Lung (tissue), 12 donors: ENCODE measurements around the gene SLC39A7. TPM values are rescaled to one million over a fixed set of nuclear protein-coding genes. Genes with fewer than 3 reads are reported as not detected.

Source experiments
- ATAC-seq: fragments of 200-7000 bp; cut with Tn5 transposase; one replicate; pipeline ENCODE4 v1.9.1; 2020; ENCODE audit warnings: moderate number of reproducible peaks; ENCODE audit not compliant: insufficient read depth, low FRiP score
- DNase-seq, 3 donors: peaks; one replicate each; pipeline ENCODE4 v3.0.0-alpha.2; 2013 to 2017
- H3K27ac ChIP-seq, 2 donors: one replicate each; pipeline ENCODE4 v1.5.1; 2013; ENCODE audit warnings: mild to moderate bottlenecking in 2 of 2, moderate library complexity in 2 of 2, control low read depth in 1 of 2, inconsistent platforms in 1 of 2, low read depth in 1 of 2, low read length in 1 of 2
- H3K27me3 ChIP-seq, 3 donors: one replicate each; pipeline ENCODE4 v1.5.1; 2013; ENCODE audit warnings: low read length in 2 of 3; ENCODE audit not compliant: control insufficient read depth in 3 of 3, insufficient read depth in 3 of 3
- H3K36me3 ChIP-seq, 4 donors: one replicate each; pipeline ENCODE4 v1.5.1; 2013; ENCODE audit warnings: low read length in 4 of 4, mild to moderate bottlenecking in 1 of 4, moderate library complexity in 1 of 4; ENCODE audit not compliant: control insufficient read depth in 4 of 4, insufficient read depth in 4 of 4
- H3K4me1 ChIP-seq, 5 donors: one replicate each; pipeline ENCODE4 v1.5.1; 2013; ENCODE audit warnings: low read length in 5 of 5, mild to moderate bottlenecking in 2 of 5, moderate library complexity in 1 of 5; ENCODE audit not compliant: control insufficient read depth in 5 of 5, insufficient read depth in 5 of 5
- H3K4me3 ChIP-seq: one replicate; pipeline ENCODE4 v1.5.1; 2013; ENCODE audit warnings: mild to moderate bottlenecking, control low read depth, moderate library complexity
- H3K9ac ChIP-seq, 2 donors: one replicate each; pipeline ENCODE4 v1.5.1; 2013; ENCODE audit warnings: low read length in 2 of 2, control low read depth in 1 of 2; ENCODE audit not compliant: insufficient read depth in 1 of 2
- H3K9me3 ChIP-seq, 4 donors: one replicate each; pipeline ENCODE4 v1.5.1; 2013; ENCODE audit warnings: low read length in 3 of 4, mild to moderate bottlenecking in 1 of 4, moderate library complexity in 1 of 4; ENCODE audit not compliant: control insufficient read depth in 4 of 4, insufficient read depth in 3 of 4
- CTCF ChIP-seq: IDR thresholded peaks from 2 replicates; pipeline ENCODE4 v1.5.1; 2012; ENCODE audit warnings: mild to moderate bottlenecking; ENCODE audit errors: control extremely low read depth, extremely low read depth
- WGBS, 2 donors: extraction: QIAGEN DNeasy Blood & Tissue Kit; methylation state at CpG; one replicate each; pipeline ENCODE4 v1.1.7; 2013; 5-methylcytosine and 5-hydroxymethylcytosine counted together
- polyA plus RNA-seq, 2 donors: library from polyadenylated mRNA; stranded (reverse); fragments of 200-250 nt; gene quantifications; one replicate each; pipeline ENCODE4 v1.2.1, GENCODE V29; 2013
- total RNA-seq, 2 donors: library from RNA; depleted of rRNA in 1 of 2; stranded (reverse); fragments of >200 nt in 1 of 2; gene quantifications; one replicate each; pipeline ENCODE4 v1.2.1, GENCODE V29; 2014 to 2021
- donor health status: control.
- donor health status: control.
- donor health status: Bipolar disorder and iron deficiency.
- donor health status: healthy.
- donor health status: DM: yes; HTN: yes; CAD: no.

SLC39A7 gene
- total and polyA plus RNA-seq, 4 donors = 53.6 to 164 (median 100) TPM

GRCh38 chr6:33201935-33202334 lies 1.3 kb downstream of the SLC39A7 start:
- H3K9ac ChIP-seq = peak overlapping the region in 1 of 2 donors; percentile 91
- peaks cover 0 to 31% (median 20%) of the 10 kb centered on the region in 4 donors for H3K36me3 ChIP-seq
- TF ChIP-seq CTCF = no peak
- no peak overlapping the region for H3K4me3 ChIP-seq
- H3K27me3 ChIP-seq = no peaks in the 10 kb centered on the region
- 87 to 94% methylated on average over 6 of the region's 6 CpGs for WGBS, 2 donors
- peaks cover 11 to 56% (median 25%) of the 10 kb centered on the region in 5 donors for H3K4me1 ChIP-seq
- DNase-seq (no peak), ATAC-seq (no peak)
- no peak overlapping the region for H3K27ac ChIP-seq
- no peaks in the 10 kb centered on the region for H3K9me3 ChIP-seq

GRCh38 chr6:33202799-33203198 lies 2.1 kb downstream of the SLC39A7 start:
- Histone ChIP-seq H3K4me3 (no peak overlapping the region), H3K27me3 (no peaks in the 10 kb centered on the region), H3K9ac (no peak overlapping the region), H3K36me3 (peaks cover 0 to 26% (median 17%) of the 10 kb centered on the region in 4 donors), H3K9me3 (no peaks in the 10 kb centered on the region), H3K27ac (no peak overlapping the region), H3K4me1 (peaks cover 11 to 55% (median 25%) of the 10 kb centered on the region in 5 donors)
- DNase-seq (no peak), ATAC-seq (no peak)
- 90% methylated on average over 6 of the region's 6 CpGs for WGBS, 2 donors
- no peak for TF ChIP-seq CTCF

- Histone ChIP-seq H3K4me1 (peaks cover 11 to 52% (median 24%) of the 10 kb centered on the region in 5 donors), H3K27me3 (no peaks in the 10 kb centered on the region), H3K36me3 (peaks cover 0 to 26% (median 16%) of the 10 kb centered on the region in 4 donors), H3K27ac (no peak overlapping the region), H3K4me3 (no peak overlapping the region), H3K9me3 (no peaks in the 10 kb centered on the region), H3K9ac (no peak overlapping the region)
- no peak for DNase-seq
- whole genome bisulfite sequencing, 2 donors = 88 to 90% methylated on average over 7 of the region's 7 CpGs
- ATAC-seq = no peak
- TF ChIP-seq CTCF = no peak
Measured at GRCh38 chr6:33203443-33204164, 2.9 kb downstream of the SLC39A7 start.

- ATAC-seq (no peak), DNase-seq (no peak)
- Histone ChIP-seq H3K9ac (no peak overlapping the region), H3K4me3 (no peak overlapping the region), H3K4me1 (peaks cover 9 to 54% (median 24%) of the 10 kb centered on the region in 5 donors), H3K27ac (no peak overlapping the region), H3K9me3 (no peaks in the 10 kb centered on the region), H3K36me3 (peaks cover 0 to 26% (median 16%) of the 10 kb centered on the region in 4 donors), H3K27me3 (no peaks in the 10 kb centered on the region)
- 3% methylated on average over 4 of the region's 4 CpGs for WGBS, 2 donors
- TF ChIP-seq CTCF = no peak
Measured at GRCh38 chr6:33204165-33204414, 3.4 kb downstream of the SLC39A7 start.
